GM19193 (cell line): Measurements from ENCODE around the gene SEMA6A.

ENCODE experiments used
- POLR2A ChIP-seq: IDR thresholded peaks from 4 replicates; pipeline ENCODE4 v1.6.1; 2011; ENCODE audit not compliant: insufficient read depth, insufficient read length; ENCODE audit errors: extremely low read depth

SEMA6A gene

DNA sequence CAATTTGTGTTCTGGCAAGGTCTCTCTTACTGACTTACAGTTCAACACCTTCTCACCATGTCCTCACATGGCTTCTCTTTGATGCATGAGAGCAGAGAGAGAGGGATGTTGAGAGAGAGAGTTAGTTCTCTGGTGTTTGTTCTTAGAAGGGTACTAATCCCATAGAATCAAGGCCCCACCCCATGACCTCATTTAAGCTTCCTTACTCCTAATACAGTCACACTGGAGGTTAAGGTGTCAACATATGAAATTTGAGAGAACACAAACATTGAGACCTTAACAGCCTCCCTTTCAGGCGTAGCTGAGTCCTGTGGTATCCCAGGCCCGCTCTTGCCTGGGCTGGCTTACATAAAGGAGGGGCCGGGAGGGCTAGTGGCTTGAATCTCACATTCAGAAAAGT lies 10.6 kb upstream of the SEMA6A start:
- TF ChIP-seq POLR2A: no peak

DNA sequence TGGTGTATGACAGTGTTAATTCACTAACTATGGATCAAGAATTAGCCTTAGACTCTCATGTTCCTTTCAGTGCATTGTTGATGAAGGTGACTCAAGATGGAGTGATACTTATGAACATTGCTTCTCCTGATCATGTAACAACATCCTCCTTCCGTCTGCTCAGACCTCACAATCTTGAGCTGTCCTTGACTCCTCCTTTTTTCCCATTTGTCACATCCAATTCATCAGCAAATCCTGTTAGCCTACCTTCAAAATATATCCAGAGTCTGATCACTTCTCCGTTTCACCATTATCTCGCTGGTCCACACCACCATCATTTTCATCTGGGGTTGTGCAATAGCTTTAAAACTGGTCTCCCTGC lies 9.2 kb upstream of the SEMA6A start:
- TF ChIP-seq POLR2A: no peak

DNA sequence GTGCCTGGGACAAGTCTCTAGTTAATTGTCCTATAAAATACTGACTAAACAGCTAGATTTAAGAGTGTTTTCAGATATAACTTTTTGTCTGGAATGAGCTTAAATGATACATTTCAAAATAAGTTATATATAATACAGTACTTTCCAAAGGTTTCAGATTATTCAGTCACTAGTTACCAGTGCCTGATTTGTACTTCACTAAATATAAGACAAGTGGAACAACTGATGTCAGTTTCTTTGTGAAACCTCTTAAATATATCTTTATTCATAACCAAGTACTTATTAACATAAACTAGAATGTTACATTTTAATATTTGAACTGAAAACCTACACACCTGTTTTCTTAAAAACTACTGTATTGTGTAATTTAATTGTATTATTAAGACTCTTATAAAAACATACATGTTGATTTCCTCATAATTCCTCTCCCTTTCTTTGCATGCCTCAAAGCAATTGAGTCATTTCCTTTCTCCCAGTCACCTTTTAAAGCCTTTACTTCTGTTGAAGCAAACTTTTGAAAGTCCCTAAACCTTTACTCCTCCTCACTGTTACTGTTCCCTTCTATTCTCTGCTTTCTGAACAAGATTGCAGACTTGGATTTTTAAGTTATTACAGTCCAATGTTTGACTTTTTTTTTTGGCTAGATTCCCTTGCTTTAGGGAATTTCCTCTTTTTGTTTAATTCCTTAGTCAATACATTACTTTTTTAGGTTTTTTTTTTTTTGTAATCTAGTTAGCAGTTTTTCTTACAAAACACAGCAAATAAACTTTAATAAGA lies 8.7 kb upstream of the SEMA6A start:
- TF ChIP-seq POLR2A: no peak

DNA sequence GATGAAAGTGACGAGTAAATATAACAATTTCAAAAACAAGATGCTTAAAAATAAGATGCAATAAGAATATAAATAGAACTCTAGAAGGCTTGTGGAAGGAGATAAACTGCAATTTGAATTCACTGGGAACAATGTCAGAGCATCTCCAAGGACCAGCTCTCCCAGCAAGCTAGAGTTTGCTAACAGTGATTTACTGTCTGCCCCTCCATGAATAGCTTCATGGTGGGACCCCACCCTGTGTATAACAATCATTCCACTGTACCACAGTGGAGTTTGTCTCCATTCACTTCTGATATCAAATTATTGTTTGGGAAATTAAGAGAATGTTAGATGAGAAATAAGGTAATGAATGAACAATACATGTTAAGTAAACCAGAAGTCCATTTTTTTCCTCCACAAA lies 7.3 kb upstream of the SEMA6A start:
- no peak for TF ChIP-seq POLR2A

DNA sequence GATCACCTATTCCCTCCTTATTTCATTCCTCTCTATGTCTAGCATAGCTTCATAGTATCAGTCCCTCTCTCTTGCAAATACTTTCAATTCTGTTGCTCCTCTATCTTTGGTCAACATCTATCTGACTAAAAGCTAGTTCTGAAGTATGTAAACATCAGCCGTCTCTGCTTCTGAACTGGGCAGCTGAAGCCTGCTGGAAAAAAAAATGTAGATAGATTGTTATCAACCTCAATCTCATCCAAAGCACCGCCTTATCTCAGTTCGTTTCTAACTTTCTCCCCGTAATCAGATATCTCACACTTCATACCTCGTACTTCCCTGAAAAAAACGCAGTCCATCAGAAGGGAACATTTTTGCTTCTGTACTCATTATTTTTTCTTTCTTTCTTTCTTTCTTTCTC lies 4.5 kb upstream of the SEMA6A start:
- TF ChIP-seq POLR2A: no peak

DNA sequence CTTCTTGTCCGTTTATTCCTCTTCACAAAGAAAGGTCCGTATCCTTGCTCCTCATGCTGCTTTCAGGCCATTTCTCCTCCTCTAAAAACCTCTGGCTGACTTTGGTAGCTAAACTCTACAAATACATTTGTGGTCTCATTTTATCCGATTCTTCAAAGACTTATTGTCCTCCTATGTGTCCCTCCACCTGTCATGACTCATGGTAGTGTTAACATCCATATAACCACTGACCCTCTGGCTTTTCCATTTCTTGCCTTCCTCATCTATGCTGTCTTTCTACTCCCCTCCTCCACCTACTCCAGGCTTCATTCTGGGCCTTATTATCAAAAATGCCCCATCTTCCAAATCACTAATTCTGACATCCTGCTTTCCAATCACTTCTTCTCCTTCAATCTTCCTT lies 4.1 kb upstream of the SEMA6A start:
- no peak for TF ChIP-seq POLR2A

- TF ChIP-seq POLR2A: no peak
Measured at GRCh38 chr5:116577064-116577788, 2.6 kb upstream of the SEMA6A start.

- TF ChIP-seq POLR2A: no peak
Measured at GRCh38 chr5:116576053-116576713, 1.6 kb upstream of the SEMA6A start.

DNA sequence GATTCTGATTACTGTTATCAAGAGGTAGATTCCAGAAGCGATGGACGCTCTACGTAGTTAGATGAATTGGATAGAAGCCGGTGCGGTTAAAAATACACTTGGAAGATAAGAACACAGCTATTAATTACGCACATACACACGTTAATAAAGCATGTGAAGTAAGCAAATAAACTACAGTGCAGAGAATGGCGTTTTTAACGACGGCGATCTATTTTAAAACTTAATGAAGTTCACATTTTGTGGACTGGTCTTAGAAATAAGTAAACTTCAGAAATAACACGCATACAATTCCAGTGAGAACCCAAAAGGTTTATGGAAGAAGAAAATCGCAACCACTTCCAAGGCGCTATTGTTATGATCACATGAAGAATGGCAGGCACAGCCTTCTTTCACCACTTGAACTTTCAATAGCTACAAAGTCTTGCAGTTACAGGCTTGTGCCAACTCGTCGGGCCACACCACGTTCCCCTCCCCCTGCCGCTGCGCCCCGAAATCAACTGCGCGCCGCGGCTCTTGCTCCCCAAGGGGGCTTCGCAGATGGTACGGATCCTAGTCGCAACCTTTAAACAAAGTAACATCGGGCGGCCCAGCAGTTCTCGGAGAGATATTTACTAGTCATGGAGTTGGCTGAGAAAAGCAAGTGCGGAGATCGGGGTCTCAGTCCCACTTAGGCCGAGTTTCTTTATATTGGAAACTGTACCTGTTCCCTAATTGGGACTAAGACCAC lies 866 bp upstream of the SEMA6A start:
- no peak for TF ChIP-seq POLR2A

- TF ChIP-seq POLR2A: no peak
Measured at GRCh38 chr5:116573702-116574366, 789 bp downstream of the SEMA6A start.

GRCh38 chr5:116573279-116573701 lies 1.3 kb downstream of the SEMA6A start:
- TF ChIP-seq POLR2A: no peak

GRCh38 chr5:116572350-116573278 lies 2.0 kb downstream of the SEMA6A start:
- no peak for TF ChIP-seq POLR2A

DNA sequence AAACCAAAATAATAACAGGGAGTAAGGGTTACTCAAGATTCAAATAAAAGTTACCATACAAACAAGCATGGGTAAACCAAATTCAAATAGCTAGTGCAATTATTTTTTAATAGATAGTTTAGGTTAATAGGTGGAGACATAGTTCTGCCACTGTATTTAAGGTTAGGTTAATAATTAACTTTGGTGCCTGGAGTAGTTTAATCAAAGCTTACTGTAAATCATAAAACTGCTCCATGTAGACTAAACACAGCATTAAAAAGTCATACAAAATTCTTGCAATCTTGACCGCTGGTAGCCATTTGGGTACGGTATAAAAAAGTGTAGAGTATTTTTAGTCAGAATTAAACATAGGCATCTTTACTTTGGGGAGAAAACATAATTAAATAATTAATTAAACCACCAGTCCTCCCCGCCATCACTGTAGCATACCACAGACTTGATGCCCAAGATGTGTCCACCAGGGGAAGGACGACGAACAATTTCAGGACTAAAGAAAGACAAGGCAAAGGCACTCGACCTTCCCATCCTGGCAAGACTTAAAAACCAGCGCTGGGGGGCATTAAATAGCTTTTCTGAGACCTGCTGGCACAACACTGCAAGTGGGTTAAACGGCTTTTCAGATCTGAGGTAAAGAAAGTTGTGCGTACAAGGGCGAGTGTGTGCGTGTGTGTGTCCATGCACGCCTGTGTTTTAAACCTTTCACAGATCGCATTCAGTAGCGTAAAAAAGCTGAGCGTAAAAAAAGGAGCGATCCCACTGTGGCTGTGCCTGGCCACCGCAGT lies 2.9 kb downstream of the SEMA6A start:
- TF ChIP-seq POLR2A: no peak
